ENCODE data around the gene TEAD1. TPM values are rescaled to one million over a fixed set of nuclear protein-coding genes. Genes with fewer than 3 reads are reported as not detected.
A peak's percentile ranks its signal among the peaks of the same experiment; 100 is the strongest.

TEAD1 gene
- total and polyA plus RNA-seq, 2 experiments from 2014 or later: 24.5 to 103 TPM

- no peak for TF ChIP-seq POLR2AphosphoS5 (IDR thresholded peaks at IDR 0.05; ENCODE audit: low read depth)
- TF ChIP-seq, protein P1, sequence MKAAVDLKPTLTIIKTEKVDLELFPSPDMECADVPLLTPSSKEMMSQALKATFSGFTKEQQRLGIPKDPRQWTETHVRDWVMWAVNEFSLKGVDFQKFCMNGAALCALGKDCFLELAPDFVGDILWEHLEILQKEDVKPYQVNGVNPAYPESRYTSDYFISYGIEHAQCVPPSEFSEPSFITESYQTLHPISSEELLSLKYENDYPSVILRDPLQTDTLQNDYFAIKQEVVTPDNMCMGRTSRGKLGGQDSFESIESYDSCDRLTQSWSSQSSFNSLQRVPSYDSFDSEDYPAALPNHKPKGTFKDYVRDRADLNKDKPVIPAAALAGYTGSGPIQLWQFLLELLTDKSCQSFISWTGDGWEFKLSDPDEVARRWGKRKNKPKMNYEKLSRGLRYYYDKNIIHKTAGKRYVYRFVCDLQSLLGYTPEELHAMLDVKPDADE (IDR thresholded peaks at IDR 0.05): no peak
- no peak for TF ChIP-seq ZNF331 (CRISPR knock-in tag; IDR thresholded peaks at IDR 0.05; ENCODE audit: low read depth)
- no peak for TF ChIP-seq ZNF114 (CRISPR knock-in tag; IDR thresholded peaks at IDR 0.05)
- no peak for TF ChIP-seq CREB1 (CRISPR knock-in tag; IDR thresholded peaks at IDR 0.05; ENCODE audit: low read depth)
- TF ChIP-seq EZH2phosphoT487 (IDR thresholded peaks at IDR 0.05; ENCODE audit: unreplicated experiment): no peak
- no peak for TF ChIP-seq REST (IDR thresholded peaks at IDR 0.05; ENCODE audit: unreplicated experiment)
- no peak for TF ChIP-seq JUNB (IDR thresholded peaks at IDR 0.05; ENCODE audit: unreplicated experiment)
- no peak for TF ChIP-seq EZH2 (IDR thresholded peaks at IDR 0.05; ENCODE audit: low read depth, unreplicated experiment)
- no peak for TF ChIP-seq NANOG (IDR thresholded peaks at IDR 0.05; ENCODE audit: borderline replicate concordance)
- TF ChIP-seq, protein P2, sequence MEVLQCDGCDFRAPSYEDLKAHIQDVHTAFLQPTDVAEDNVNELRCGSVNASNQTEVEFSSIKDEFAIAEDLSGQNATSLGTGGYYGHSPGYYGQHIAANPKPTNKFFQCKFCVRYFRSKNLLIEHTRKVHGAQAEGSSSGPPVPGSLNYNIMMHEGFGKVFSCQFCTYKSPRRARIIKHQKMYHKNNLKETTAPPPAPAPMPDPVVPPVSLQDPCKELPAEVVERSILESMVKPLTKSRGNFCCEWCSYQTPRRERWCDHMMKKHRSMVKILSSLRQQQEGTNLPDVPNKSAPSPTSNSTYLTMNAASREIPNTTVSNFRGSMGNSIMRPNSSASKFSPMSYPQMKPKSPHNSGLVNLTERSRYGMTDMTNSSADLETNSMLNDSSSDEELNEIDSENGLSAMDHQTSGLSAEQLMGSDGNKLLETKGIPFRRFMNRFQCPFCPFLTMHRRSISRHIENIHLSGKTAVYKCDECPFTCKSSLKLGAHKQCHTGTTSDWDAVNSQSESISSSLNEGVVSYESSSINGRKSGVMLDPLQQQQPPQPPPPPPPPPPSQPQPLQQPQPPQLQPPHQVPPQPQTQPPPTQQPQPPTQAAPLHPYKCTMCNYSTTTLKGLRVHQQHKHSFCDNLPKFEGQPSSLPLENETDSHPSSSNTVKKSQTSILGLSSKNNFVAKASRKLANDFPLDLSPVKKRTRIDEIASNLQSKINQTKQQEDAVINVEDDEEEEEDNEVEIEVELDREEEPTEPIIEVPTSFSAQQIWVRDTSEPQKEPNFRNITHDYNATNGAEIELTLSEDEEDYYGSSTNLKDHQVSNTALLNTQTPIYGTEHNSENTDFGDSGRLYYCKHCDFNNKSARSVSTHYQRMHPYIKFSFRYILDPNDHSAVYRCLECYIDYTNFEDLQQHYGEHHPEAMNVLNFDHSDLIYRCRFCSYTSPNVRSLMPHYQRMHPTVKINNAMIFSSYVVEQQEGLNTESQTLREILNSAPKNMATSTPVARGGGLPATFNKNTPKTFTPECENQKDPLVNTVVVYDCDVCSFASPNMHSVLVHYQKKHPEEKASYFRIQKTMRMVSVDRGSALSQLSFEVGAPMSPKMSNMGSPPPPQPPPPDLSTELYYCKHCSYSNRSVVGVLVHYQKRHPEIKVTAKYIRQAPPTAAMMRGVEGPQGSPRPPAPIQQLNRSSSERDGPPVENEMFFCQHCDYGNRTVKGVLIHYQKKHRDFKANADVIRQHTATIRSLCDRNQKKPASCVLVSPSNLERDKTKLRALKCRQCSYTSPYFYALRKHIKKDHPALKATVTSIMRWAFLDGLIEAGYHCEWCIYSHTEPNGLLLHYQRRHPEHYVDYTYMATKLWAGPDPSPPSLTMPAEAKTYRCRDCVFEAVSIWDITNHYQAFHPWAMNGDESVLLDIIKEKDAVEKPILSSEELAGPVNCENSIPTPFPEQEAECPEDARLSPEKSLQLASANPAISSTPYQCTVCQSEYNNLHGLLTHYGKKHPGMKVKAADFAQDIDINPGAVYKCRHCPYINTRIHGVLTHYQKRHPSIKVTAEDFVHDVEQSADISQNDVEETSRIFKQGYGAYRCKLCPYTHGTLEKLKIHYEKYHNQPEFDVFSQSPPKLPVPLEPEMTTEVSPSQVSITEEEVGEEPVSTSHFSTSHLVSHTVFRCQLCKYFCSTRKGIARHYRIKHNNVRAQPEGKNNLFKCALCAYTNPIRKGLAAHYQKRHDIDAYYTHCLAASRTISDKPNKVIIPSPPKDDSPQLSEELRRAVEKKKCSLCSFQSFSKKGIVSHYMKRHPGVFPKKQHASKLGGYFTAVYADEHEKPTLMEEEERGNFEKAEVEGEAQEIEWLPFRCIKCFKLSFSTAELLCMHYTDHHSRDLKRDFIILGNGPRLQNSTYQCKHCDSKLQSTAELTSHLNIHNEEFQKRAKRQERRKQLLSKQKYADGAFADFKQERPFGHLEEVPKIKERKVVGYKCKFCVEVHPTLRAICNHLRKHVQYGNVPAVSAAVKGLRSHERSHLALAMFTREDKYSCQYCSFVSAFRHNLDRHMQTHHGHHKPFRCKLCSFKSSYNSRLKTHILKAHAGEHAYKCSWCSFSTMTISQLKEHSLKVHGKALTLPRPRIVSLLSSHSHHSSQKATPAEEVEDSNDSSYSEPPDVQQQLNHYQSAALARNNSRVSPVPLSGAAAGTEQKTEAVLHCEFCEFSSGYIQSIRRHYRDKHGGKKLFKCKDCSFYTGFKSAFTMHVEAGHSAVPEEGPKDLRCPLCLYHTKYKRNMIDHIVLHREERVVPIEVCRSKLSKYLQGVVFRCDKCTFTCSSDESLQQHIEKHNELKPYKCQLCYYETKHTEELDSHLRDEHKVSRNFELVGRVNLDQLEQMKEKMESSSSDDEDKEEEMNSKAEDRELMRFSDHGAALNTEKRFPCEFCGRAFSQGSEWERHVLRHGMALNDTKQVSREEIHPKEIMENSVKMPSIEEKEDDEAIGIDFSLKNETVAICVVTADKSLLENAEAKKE (CRISPR knock-in tag; IDR thresholded peaks at IDR 0.05): no peak
- TF ChIP-seq, protein P3, sequence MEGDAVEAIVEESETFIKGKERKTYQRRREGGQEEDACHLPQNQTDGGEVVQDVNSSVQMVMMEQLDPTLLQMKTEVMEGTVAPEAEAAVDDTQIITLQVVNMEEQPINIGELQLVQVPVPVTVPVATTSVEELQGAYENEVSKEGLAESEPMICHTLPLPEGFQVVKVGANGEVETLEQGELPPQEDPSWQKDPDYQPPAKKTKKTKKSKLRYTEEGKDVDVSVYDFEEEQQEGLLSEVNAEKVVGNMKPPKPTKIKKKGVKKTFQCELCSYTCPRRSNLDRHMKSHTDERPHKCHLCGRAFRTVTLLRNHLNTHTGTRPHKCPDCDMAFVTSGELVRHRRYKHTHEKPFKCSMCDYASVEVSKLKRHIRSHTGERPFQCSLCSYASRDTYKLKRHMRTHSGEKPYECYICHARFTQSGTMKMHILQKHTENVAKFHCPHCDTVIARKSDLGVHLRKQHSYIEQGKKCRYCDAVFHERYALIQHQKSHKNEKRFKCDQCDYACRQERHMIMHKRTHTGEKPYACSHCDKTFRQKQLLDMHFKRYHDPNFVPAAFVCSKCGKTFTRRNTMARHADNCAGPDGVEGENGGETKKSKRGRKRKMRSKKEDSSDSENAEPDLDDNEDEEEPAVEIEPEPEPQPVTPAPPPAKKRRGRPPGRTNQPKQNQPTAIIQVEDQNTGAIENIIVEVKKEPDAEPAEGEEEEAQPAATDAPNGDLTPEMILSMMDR (conservative IDR thresholded peaks at IDR 0.05; ENCODE audit: low read depth in 2 of 2): no peak
- no peak for TF ChIP-seq STAT1 (IDR thresholded peaks at IDR 0.05; ENCODE audit: unreplicated experiment)
- H3K4me1 ChIP-seq (ENCODE audit: insufficient read depth): peaks cover 57% of the 10 kb centered on the region
- H3K79me2 ChIP-seq (replicated peaks; ENCODE audit: insufficient read depth): peaks cover 89% of the 10 kb centered on the region
- Mint-ChIP-seq H3K27me3 (ENCODE audit: insufficient read depth, low read depth, poor library complexity) (peaks cover 8% of the 10 kb centered on the region), H3K9me3 (no peaks in the 10 kb centered on the region), H3K4me1 (peaks cover 74% of the 10 kb centered on the region), H3K27ac (peak overlapping the region; percentile 78), H3K36me3 (ENCODE audit: low read depth) (peaks cover 15% of the 10 kb centered on the region; the same call in 2 of the 3 replicates), H3K4me3 (peak overlapping the region; percentile 42)
- no peaks in the 10 kb centered on the region for H3K9me2 ChIP-seq (ENCODE audit: insufficient read depth)
- no peaks in the 10 kb centered on the region for H3K27me3 ChIP-seq (ENCODE audit: insufficient read depth)
- DNase-seq (ENCODE audit: low spot score): peak; percentile 46
- peaks cover 8% of the 10 kb centered on the region; the same call in 1 of the 2 replicates for H3F3A ChIP-seq (replicated peaks; ENCODE audit: low read depth)
- H4K20me1 ChIP-seq (replicated peaks; ENCODE audit: insufficient read depth): no peaks in the 10 kb centered on the region
- peak overlapping the region; percentile 77 for H3K4me2 ChIP-seq
- H3K4me3 ChIP-seq: peak overlapping the region; percentile 23
- H2AFZ ChIP-seq: no peak overlapping the region
- H3K36me3 ChIP-seq (ENCODE audit: insufficient read depth): no peaks in the 10 kb centered on the region
- peak overlapping the region; percentile 84 for H3K27ac ChIP-seq (ENCODE audit: low read depth)
- ATAC-seq: peak; percentile 65
These were observed 125.9 kb downstream of the TEAD1 start for GRCh38 chr11:12800032-12800671.
